SK-N-DZ (cell line): ENCODE data around the gene JCAD.

Experiments
- DNase-seq: peaks from one replicate; pipeline ENCODE4 v3.0.0-alpha.2; 2015; ENCODE audit warnings: low spot score

The JCAD gene

DNA sequence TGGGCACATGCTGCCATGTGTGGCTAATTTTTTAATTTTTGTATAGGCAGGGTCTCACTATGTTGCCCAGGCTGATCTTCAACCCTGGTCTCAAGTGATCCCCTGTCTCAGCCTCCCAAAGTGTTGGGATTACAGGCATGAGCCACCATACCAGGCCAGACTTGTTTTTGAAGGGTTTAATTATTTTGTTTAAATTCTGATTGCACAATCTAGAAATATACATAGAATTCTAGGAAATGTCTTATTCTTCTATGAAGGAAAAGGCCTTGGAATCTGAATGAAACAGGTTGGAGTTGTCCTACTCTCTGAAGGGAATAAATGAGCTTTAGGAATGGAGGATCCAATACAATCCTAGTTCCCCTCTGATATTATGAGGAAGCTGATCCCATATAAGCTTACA lies 15.5 kb upstream of the JCAD start:
- DNase-seq, result no peak

- DNase-seq, result no peak
Observed at GRCh38 chr10:30074090-30074489, 14.7 kb upstream of the JCAD start.

GRCh38 chr10:30073767-30074060 lies 14.3 kb upstream of the JCAD start:
- DNase-seq, result no peak

DNA sequence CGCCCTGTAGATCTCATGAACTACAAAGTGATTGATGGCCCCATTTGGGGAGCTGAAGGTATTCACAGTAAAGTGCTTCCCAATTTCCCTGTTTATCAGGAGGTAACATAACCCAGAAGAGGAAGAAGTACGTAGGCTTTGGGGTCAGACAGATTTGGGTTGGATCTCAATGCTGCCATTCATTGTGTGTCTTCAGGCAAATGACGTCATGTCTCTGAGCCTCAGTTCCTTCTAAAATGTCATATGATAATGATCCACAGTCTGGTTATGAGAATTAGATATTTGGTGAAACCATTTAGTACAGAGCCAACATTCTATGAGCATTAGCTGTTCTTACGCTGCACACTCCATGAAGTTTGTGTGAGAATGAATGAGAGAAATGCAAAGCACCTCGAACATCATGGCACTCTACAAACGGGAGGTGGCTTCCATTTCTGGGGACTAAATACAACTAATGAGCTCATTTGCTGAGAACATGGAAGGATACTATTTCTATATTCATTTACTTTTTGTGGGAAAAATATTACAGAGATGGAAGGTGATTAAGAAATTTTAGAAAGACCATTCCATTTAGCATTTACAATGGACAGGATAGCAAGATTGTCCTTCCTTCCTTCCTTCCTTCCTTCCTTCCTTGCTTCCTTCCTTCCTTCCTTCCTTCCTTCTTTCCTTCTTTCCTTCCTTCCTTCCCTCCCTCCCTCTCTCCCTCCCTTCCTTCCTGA lies 13.8 kb upstream of the JCAD start:
- DNase-seq, result no peak

GRCh38 chr10:30072068-30072467 lies 12.7 kb upstream of the JCAD start:
- no peak for DNase-seq

- no peak for DNase-seq
Observed at GRCh38 chr10:30070001-30070685, 10.8 kb upstream of the JCAD start.

DNA sequence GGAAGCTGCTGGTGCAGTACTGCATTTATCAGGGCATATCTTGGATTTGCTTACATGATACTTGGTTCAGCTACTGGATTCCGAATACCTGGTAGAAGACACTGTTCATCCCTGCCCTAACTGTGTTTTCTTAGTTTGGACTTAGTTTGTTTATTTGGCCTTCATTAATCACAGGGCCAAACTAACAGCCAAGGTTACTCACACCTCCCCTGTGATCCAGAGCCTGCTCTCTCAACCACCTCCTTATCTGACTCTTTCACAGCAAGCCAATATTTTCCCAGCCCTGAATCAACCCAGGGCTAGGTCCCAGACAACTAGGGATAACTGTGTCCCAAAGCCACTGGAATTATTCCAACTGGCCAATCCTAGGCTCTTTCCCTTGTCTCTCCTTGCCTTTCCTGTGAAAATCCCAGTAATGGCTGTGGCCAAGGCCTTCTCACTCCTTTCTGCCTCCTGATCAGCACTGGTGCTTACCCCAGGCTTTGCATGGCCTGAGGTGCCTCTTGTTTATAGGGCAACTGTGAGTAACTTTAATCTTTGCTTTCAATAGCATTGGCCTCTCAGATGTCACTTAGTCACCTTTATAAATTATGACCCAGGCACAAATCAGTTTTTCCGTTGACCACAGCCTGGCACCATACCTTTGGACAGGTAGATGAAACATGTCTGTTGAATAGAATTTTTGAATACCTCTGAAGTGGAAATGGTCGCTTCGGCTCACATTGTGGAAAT lies 9.3 kb upstream of the JCAD start:
- no peak for DNase-seq

DNA sequence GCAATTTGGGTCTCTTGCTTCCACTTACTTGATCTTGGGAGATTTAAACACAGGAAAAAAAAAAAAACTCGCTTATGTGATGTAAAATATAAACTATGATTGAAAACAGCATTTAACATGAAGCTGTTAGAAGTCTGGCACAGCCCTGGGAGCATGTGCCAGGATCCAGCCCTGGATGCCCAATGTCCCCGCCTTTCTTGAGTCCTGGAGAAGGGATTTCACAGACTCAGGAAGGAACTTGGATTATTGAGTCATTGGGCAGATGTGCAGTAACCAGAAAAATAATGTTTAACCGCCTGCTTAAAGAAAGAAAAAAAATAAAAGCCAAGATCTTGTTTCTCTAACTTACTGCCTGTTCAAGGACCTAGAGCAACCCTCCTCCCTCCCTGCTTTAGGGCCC lies 3.7 kb upstream of the JCAD start:
- no peak for DNase-seq

GRCh38 chr10:30062582-30062981 lies 3.2 kb upstream of the JCAD start:
- DNase-seq, result no peak

- DNase-seq, result no peak
Observed at GRCh38 chr10:30062090-30062489, 2.7 kb upstream of the JCAD start.

GRCh38 chr10:30058570-30059132 lies 735 bp downstream of the JCAD start:
- DNase-seq, result no peak

DNA sequence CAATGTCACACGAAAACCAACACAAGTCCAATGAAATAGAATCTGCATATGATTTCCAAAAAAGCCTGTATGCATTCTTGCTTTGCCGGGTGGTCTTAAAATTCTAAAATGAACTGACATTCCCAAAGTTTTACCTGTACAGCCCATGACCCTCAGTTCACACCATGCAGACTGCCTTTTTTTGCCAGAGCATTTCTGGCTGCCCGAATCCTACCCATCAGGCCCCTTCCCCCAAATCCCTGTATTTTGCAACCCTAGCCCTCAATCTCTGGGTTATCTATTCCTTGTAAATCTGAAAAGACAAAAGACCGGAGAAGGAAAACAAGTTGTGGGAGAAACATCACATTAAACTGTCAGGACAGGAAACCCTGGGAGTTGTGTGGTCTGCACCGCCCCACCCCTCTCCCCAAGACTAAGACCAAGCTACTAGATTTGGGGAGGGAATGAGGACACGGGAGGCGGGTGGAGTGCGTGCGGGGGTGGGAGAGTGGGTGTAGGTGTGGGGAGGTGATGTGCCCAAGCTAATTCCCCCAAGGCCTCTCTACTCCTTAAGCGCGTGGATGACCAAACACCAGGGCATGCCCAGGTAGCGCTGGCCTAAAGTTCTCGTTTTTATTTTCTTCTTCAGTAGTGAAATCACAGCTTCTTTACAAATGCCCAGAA lies 1.4 kb downstream of the JCAD start:
- no peak for DNase-seq

DNA sequence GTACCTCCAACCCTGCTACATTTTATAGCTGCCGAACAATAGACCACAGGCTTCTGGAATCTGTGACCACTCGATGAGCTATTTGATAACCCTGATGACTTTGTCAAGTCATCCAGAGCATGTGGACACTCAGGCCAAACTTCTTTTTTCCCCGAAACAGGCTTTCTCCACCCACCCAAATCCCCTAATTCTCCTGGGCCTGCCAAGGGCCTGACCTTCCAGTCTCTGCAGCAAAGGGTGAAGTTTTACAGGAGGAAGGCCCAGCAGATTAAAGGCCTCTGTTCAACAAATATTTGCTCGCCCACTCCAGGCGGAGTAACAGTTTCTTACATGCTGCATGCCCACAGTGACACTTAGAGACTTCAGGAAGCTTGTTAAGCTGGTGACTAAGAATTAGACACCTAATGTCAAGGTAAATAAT lies 2.0 kb downstream of the JCAD start:
- DNase-seq, result no peak

DNA sequence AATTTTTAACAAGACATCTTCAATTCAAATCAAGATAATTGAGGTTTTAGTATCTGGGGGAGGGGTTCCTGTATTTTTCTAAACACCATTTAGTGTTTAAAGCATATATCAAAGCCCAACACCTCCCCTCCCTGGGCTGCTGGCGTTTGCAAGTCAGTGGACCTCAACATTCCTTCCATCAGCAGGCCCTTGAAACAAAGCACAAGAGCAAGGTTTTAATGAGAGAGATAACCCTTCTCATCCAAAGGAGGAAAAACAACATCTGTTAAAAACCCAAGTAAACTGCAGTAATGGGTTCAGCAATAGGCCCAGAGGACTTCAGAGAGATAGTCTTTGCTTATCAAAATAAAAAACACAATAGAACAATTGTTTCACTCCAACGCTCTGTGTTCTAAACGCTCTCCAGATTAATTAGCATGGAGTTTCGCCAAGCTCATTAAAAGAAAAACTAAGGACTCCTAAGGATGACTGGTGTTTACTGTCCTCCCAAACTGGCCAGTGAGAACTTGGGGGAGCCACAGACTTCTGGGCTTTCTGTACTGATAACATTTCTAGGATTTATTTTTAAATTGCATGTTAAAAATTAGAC lies 2.5 kb downstream of the JCAD start:
- DNase-seq, result no peak

GRCh38 chr10:30056281-30056680 lies 3.1 kb downstream of the JCAD start:
- no peak for DNase-seq

- DNase-seq, result no peak
Observed at GRCh38 chr10:30055226-30055662, 4.1 kb downstream of the JCAD start.

DNA sequence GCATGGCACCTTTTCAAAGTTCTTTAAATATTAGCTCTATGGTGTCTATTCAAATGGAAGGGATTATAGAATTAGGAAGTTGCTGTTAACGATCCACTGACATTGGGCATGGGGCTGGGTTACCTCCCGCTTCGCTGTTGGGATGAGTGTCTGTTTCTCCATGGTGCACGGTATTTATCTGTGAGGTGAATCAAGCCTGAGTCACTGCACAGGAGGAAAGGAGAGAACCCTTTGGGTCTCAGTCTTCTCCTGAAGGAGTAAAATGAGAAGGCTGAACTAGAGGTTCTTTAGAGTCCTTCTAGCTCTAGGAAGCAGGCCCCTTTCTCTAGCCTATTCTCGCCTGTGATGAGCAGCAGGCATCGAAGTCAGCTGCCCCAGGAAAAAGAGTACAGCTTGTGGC lies 7.3 kb downstream of the JCAD start:
- DNase-seq, result no peak

GRCh38 chr10:30051220-30051619 lies 8.2 kb downstream of the JCAD start:
- DNase-seq, result no peak

DNA sequence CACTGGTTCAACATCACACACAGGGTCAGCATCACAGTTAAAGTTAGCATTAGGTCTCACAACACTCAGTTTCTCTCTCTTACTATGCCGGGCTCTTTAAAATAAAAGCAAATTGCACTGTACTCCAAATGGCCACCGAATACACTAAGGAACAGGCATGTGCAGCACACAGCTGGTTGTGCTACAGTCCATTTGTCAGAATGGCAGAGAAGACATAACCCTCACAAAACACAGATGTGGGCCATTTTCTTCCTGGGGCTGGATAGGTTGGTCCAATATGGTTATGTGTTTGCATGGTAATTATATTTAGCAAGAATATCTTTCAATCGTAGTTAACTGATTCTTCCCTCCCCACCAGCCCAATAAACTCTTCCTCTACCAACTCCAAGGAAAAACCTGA lies 9.0 kb downstream of the JCAD start:
- no peak for DNase-seq

- DNase-seq, result no peak
Observed at GRCh38 chr10:30048768-30049517, 10.4 kb downstream of the JCAD start.
